IMR-90 (cell line): ENCODE data around the gene HSPA1L. TPM values are rescaled to one million over a fixed set of nuclear protein-coding genes. Genes with fewer than 3 reads are reported as not detected.

Experiments used
- ATAC-seq: fragments of 200-7000 bp; cut with Tn5 transposase; 2 replicates; pipeline ENCODE4 v1.9.1; 2020; ENCODE audit warnings: low read depth, mild to moderate bottlenecking, moderate library complexity
- BruUV-seq: library from RNA; stranded (reverse); fragments of 400-500 nt; replicated peaks from 2 replicates; lab custom pipeline; 2021; lab: Mats Ljungman, UMichigan
- CTCF ChIA-PET: fragments of 300-600 bp; formaldehyde crosslinking; extraction: SDS; loops from one replicate; lab custom pipeline; 2021; ENCODE audit warnings: antibody characterized with exemption; lab: Yijun Ruan, JAX
- POLR2A ChIA-PET: fragments of 300-600 bp; sonication (Branson Sonifier 250); formaldehyde crosslinking; loops from one replicate; lab custom pipeline; 2022; ENCODE audit warnings: antibody characterized with exemption; ENCODE audit not compliant: unreplicated experiment; lab: Charles Lee
- DNase-seq: peaks from one replicate; pipeline ENCODE4 v3.0.0; 2013
- H2AFZ ChIP-seq: replicated peaks from 2 replicates; pipeline ENCODE3; 2013; ENCODE audit warnings: low read length, mild to moderate bottlenecking; ENCODE audit not compliant: poor library complexity
- H2AK5ac ChIP-seq: 2 replicates; pipeline ENCODE4 v1.6.1; 2013; ENCODE audit warnings: low read depth, low read length, inconsistent platforms
- H2AK9ac ChIP-seq: replicated peaks from 2 replicates; pipeline ENCODE3; 2013; ENCODE audit warnings: mild to moderate bottlenecking, low read depth, low read length, moderate library complexity; ENCODE audit not compliant: poor library complexity
- H2BK120ac ChIP-seq: 2 replicates; pipeline ENCODE4 v1.6.1; 2013; ENCODE audit warnings: low read depth, low read length, inconsistent platforms
- H2BK15ac ChIP-seq: 3 replicates; pipeline ENCODE4 v1.6.1; 2013; ENCODE audit warnings: low read depth, low read length, inconsistent platforms
- H2BK20ac ChIP-seq: 2 replicates; pipeline ENCODE4 v1.6.1; 2013; ENCODE audit warnings: low read depth, mild to moderate bottlenecking, inconsistent platforms, low read length, moderate library complexity
- H2BK5ac ChIP-seq: 2 replicates; pipeline ENCODE4 v1.6.1; 2013; ENCODE audit warnings: mild to moderate bottlenecking, low read depth, low read length, inconsistent platforms; ENCODE audit not compliant: poor library complexity, severe bottlenecking
- H3K14ac ChIP-seq: replicated peaks from 2 replicates; pipeline ENCODE4 v1.6.1; 2013; ENCODE audit warnings: low read depth, low read length, inconsistent platforms
- H3K18ac ChIP-seq: 2 replicates; pipeline ENCODE4 v1.6.1; 2013; ENCODE audit warnings: low read depth, low read length, control low read depth
- H3K23ac ChIP-seq: 2 replicates; pipeline ENCODE4 v1.6.1; 2013; ENCODE audit warnings: low read depth, low read length, inconsistent platforms
- H3K27ac ChIP-seq: 2 replicates; pipeline ENCODE4 v1.5.1; 2013; ENCODE audit warnings: mild to moderate bottlenecking, control low read depth, low read length; ENCODE audit not compliant: insufficient read depth
- H3K27me3 ChIP-seq: 2 replicates; pipeline ENCODE4 v1.6.1; 2013; ENCODE audit warnings: low read length; ENCODE audit not compliant: control insufficient read depth, insufficient read depth
- H3K36me3 ChIP-seq: 2 replicates; pipeline ENCODE4 v1.6.1; 2013; ENCODE audit warnings: low read length, mixed read lengths; ENCODE audit not compliant: control insufficient read depth, insufficient read depth
- H3K4ac ChIP-seq: 2 replicates; pipeline ENCODE4 v1.6.1; 2013; ENCODE audit warnings: low read depth, low read length, inconsistent platforms
- H3K4me1 ChIP-seq: 2 replicates; pipeline ENCODE4 v1.6.1; 2013; ENCODE audit warnings: low read length, mixed read lengths; ENCODE audit not compliant: control insufficient read depth, insufficient read depth
- H3K4me2 ChIP-seq: 2 replicates; pipeline ENCODE4 v1.6.1; 2013; ENCODE audit warnings: low read depth, mild to moderate bottlenecking, control low read depth, low read length, moderate library complexity
- H3K4me3 ChIP-seq: 2 replicates; pipeline ENCODE4 v1.5.1; 2013; ENCODE audit warnings: low read depth, mild to moderate bottlenecking, control low read depth, low read length, moderate library complexity; ENCODE audit not compliant: insufficient read depth
- H3K56ac ChIP-seq: 2 replicates; pipeline ENCODE4 v1.6.1; 2013; ENCODE audit warnings: low read length, inconsistent platforms; ENCODE audit not compliant: insufficient read depth; ENCODE audit errors: extremely low read depth
- H3K79me1 ChIP-seq, 2 experiments: 2 replicates each; pipeline ENCODE4 v1.6.1; 2013; ENCODE audit warnings: low read length in 2 of 2, inconsistent platforms in 1 of 2, low read depth in 1 of 2
- H3K9ac ChIP-seq: 2 replicates; pipeline ENCODE4 v1.6.1; 2013; ENCODE audit warnings: low read depth, low read length, control low read depth
- H3K9me1 ChIP-seq: 2 replicates; pipeline ENCODE4 v1.6.1; 2013; ENCODE audit warnings: low read length, inconsistent platforms; ENCODE audit not compliant: insufficient read depth
- H3K9me3 ChIP-seq: 2 replicates; pipeline ENCODE4 v1.6.1; 2013; ENCODE audit warnings: low read length; ENCODE audit not compliant: control insufficient read depth, insufficient read depth
- H4K20me1 ChIP-seq: 2 replicates; pipeline ENCODE4 v1.6.1; 2013; ENCODE audit warnings: low read length, inconsistent platforms; ENCODE audit not compliant: insufficient read depth
- H4K5ac ChIP-seq: 2 replicates; pipeline ENCODE4 v1.6.1; 2013; ENCODE audit warnings: mild to moderate bottlenecking, low read depth, low read length, control low read depth
- H4K8ac ChIP-seq, 2 experiments: 2 replicates each; pipeline ENCODE4 v1.6.1; 2013; ENCODE audit warnings: low read depth in 2 of 2, low read length in 2 of 2, control low read depth in 1 of 2, inconsistent platforms in 1 of 2
- H4K91ac ChIP-seq: 2 replicates; pipeline ENCODE4 v1.6.1; 2013; ENCODE audit warnings: low read depth, low read length, inconsistent platforms; ENCODE audit not compliant: insufficient read depth
- BHLHE40 ChIP-seq: fragments of 150-350 bp; IDR thresholded peaks from 2 replicates; pipeline ENCODE4 v1.6.1; 2016; ENCODE audit warnings: mild to moderate bottlenecking, low read depth, low read length
- CEBPB ChIP-seq: IDR thresholded peaks from 2 replicates; pipeline ENCODE4 v1.6.1; 2012; ENCODE audit warnings: low read depth, low read length, improper control_type of control experiment
- CHD1 ChIP-seq: IDR thresholded peaks from 2 replicates; pipeline ENCODE4 v1.6.1; 2012; ENCODE audit warnings: low read depth, low read length, improper control_type of control experiment
- CTCF ChIP-seq: conservative IDR thresholded peaks from 2 replicates; pipeline ENCODE4 v1.5.1; 2012; ENCODE audit warnings: mild to moderate bottlenecking, low read depth, low read length, improper control_type of control experiment
- ELK1 ChIP-seq: fragments of 150-350 bp; IDR thresholded peaks from 2 replicates; pipeline ENCODE4 v1.6.1; 2016; ENCODE audit warnings: low read depth, mild to moderate bottlenecking, low read length, moderate library complexity, borderline replicate concordance
- FOS ChIP-seq: fragments of 150-350 bp; IDR thresholded peaks from 2 replicates; pipeline ENCODE4 v1.6.1; 2016; ENCODE audit warnings: low read depth, low read length
- MAFK ChIP-seq: IDR thresholded peaks from 2 replicates; pipeline ENCODE4 v1.6.1; 2012; ENCODE audit warnings: low read depth, low read length, improper control_type of control experiment
- MXI1 ChIP-seq: IDR thresholded peaks from 2 replicates; pipeline ENCODE4 v1.6.1; 2012; ENCODE audit warnings: low read depth, mild to moderate bottlenecking, low read length, moderate library complexity, borderline replicate concordance
- NFE2L2 ChIP-seq: fragments of 150-350 bp; IDR thresholded peaks from 2 replicates; pipeline ENCODE4 v1.6.1; 2016; ENCODE audit warnings: low read depth, mild to moderate bottlenecking, low read length
- POLR2A ChIP-seq: IDR thresholded peaks from 2 replicates; pipeline ENCODE4 v1.6.1; 2012; ENCODE audit warnings: mild to moderate bottlenecking, low read depth, low read length
- RAD21 ChIP-seq: IDR thresholded peaks from 2 replicates; pipeline ENCODE4 v1.6.1; 2012; ENCODE audit warnings: low read length, improper control_type of control experiment
- RCOR1 ChIP-seq: IDR thresholded peaks from 2 replicates; pipeline ENCODE4 v1.6.1; 2012; ENCODE audit warnings: mild to moderate bottlenecking, low read length, improper control_type of control experiment; ENCODE audit not compliant: insufficient replicate concordance
- RFX5 ChIP-seq: IDR thresholded peaks from 2 replicates; pipeline ENCODE4 v1.8.0; 2012; ENCODE audit warnings: low read depth, mild to moderate bottlenecking, low read length, moderate library complexity
- SMC3 ChIP-seq: fragments of 150-350 bp; IDR thresholded peaks from 2 replicates; pipeline ENCODE4 v1.6.1; 2016; ENCODE audit warnings: low read depth, mild to moderate bottlenecking, antibody characterized with exemption, low read length, moderate library complexity
- USF2 ChIP-seq: fragments of 150-350 bp; IDR thresholded peaks from 2 replicates; pipeline ENCODE4 v1.6.1; 2017; ENCODE audit warnings: mild to moderate bottlenecking, antibody characterized with exemption, low read length, low read depth
- WGBS, 2 experiments: methylation state at CpG; one replicate each; pipeline versions ENCODE4 v1.1.5 to v1.1.7; 2013; ENCODE audit warnings: missing lambda C conversion rate in 2 of 2; ENCODE audit not compliant: insufficient read length in 1 of 2; ENCODE audit errors: extremely low coverage in 2 of 2; 5-methylcytosine and 5-hydroxymethylcytosine counted together
- dilution Hi-C: fragments of 300-500 bp; cut with HindIII; formaldehyde crosslinking; loops from one replicate; pipeline ENCODE4 v1.14.3; 2018; ENCODE audit warnings: low sequenced_read_pairs; ENCODE audit not compliant: unreplicated experiment
- in situ Hi-C: fragments of 300-500 bp; cut with MboI; formaldehyde crosslinking; loops from 3 replicates; pipeline ENCODE4 v1.14.3; 2019; ENCODE audit warnings: low sequenced_read_pairs, inconsistent platforms, mixed read lengths
- intact Hi-C: fragments of 100-400 bp; cut with micrococcal nuclease; formaldehyde crosslinking; loops from 2 replicates; pipeline ENCODE4 v1.10.0; 2022
- polyA plus RNA-seq, 3 experiments: library from polyadenylated mRNA; depleted of rRNA; stranded (reverse); fragments of >200 nt; gene quantifications; 2 replicates each; pipeline ENCODE4 v1.2.3, GENCODE V29; 2012; ENCODE audit warnings: low replicate concordance in 1 of 3
- total RNA-seq: library from RNA; depleted of rRNA; stranded (reverse); fragments of >200 nt; gene quantifications from 2 replicates; pipeline ENCODE4 v1.2.3, GENCODE V29; 2012

Gene HSPA1L
- total and polyA plus RNA-seq, 2 of the 4 experiments (the other 2 are of a cell fraction) = 0.97 to 1.3 TPM

- intact Hi-C loops = no loop called here
- Histone ChIP-seq H3K9ac (0 out of 2 replicates have a peak overlapping the region, but pooled peaks have one; percentile 27), H2AFZ (no peak overlapping the region), H2BK5ac (no peak overlapping the region), H2AK5ac (no peak overlapping the region), H3K56ac (no peak overlapping the region), H4K8ac (no peak overlapping the region), H3K27me3 (no peaks in the 10 kb centered on the region), H3K4me1 (peaks cover 2% of the 10 kb centered on the region), H2AK9ac (no peak overlapping the region), H2BK20ac (no peak overlapping the region), H3K4me3 (no peak overlapping the region), H2BK15ac (no peak overlapping the region), H3K14ac (peak overlapping the region; percentile 1; the same call in 1 of the 2 replicates), H3K18ac (0 out of 2 replicates have a peak overlapping the region, but pooled peaks have one; percentile 38), H4K91ac (no peak overlapping the region), H3K9me1 (no peaks in the 10 kb centered on the region), H3K27ac (peak overlapping the region; percentile 57; the same call in 1 of the 2 replicates), H2BK120ac (no peak overlapping the region), H3K23ac (peak overlapping the region; percentile 0; the same call in 1 of the 2 replicates), H3K36me3 (no peaks in the 10 kb centered on the region; the same call in 1 of the 2 replicates), H3K9me3 (no peaks in the 10 kb centered on the region; the same call in 1 of the 2 replicates), H3K79me1 (no peaks in the 10 kb centered on the region), H4K5ac (peak overlapping the region; percentile 71; the same call in 1 of the 2 replicates), H3K4ac (peak overlapping the region; percentile 1; the same call in 1 of the 2 replicates), H4K20me1 (no peaks in the 10 kb centered on the region), H3K4me2 (peak overlapping the region; percentile 88)
- WGBS, 2 experiments = no CpG with 5 or more reads among the region's 2 CpGs
- dilution Hi-C loops = no loop called here
- CTCF ChIA-PET = no interaction called here
- in situ Hi-C loops = no loop called here
- no peak; the same call in 1 of the 2 replicates for ATAC-seq
- no peak for DNase-seq
- no TSS peak for BruUV-seq
- POLR2A ChIA-PET = interaction anchor here (0.6 kb wide), 1 partner anchor 26 kb away, joined by 3 read pairs; no protein-coding TSS in a partner anchor
- TF ChIP-seq ELK1 (no peak), FOS (no peak), SMC3 (no peak), RFX5 (no peak), CEBPB (no peak), CHD1 (no peak), BHLHE40 (no peak), MXI1 (no peak), RCOR1 (no peak), USF2 (no peak), POLR2A (no peak), MAFK (no peak), RAD21 (no peak), NFE2L2 (no peak), CTCF (no peak)
Measured at GRCh38 chr6:31850765-31851484, 35.8 kb upstream of the HSPA1L start.
